HepG2 (cell line): ENCODE results near the gene PURB. TPM values are rescaled to one million over a fixed set of nuclear protein-coding genes. Genes with fewer than 3 reads are reported as not detected.

Source experiments
- ADNP ChIP-seq: sonication (generic); formaldehyde crosslinking; IDR thresholded peaks from 2 replicates; pipeline ENCODE4 v1.4.0; 2020; ENCODE audit warnings: missing genetic modification reagents
- ATF7 ChIP-seq, 2 experiments: fragments of 450-650 bp in 1 of 2; sonication (generic) in 1 of 2; formaldehyde crosslinking in 1 of 2; IDR thresholded peaks; 2 replicates each; pipeline versions ENCODE4 v1.4.0 to v1.6.1; 2016 to 2020; ENCODE audit warnings: antibody characterized with exemption in 1 of 2, mild to moderate bottlenecking in 1 of 2, missing genetic modification reagents in 1 of 2
- ATF7-NPFF ChIP-seq: sonication (generic); formaldehyde crosslinking; IDR thresholded peaks from 2 replicates; pipeline ENCODE4 v1.8.1; 2023; ENCODE audit warnings: mild to moderate bottlenecking, low read depth, missing genetic modification reagents, moderate library complexity
- EHMT2 ChIP-seq: fragments of 200-600 bp; sonication (generic); IDR thresholded peaks from 2 replicates; pipeline ENCODE4 v1.7.0; 2017; ENCODE audit warnings: antibody characterized with exemption, low read depth, low read length, borderline replicate concordance
- HHEX ChIP-seq: IDR thresholded peaks from 2 replicates; pipeline ENCODE4 v1.6.1; 2016; ENCODE audit warnings: control low read depth
- HMG20B ChIP-seq: conservative IDR thresholded peaks from 2 replicates; pipeline ENCODE4 v1.6.1; 2016; ENCODE audit warnings: missing genetic modification reagents, missing compliant biosample characterization
- HMGXB4 ChIP-seq, 2 experiments: sonication (generic) in 1 of 2; formaldehyde crosslinking in 1 of 2; IDR thresholded peaks; 2 replicates each; pipeline versions ENCODE4 v1.4.0 to v1.6.1; 2018 to 2020; ENCODE audit warnings: missing genetic modification reagents in 2 of 2, borderline replicate concordance in 1 of 2, low read depth in 1 of 2, mild to moderate bottlenecking in 1 of 2, missing biosample characterization in 1 of 2
- IRF2 ChIP-seq: IDR thresholded peaks from 2 replicates; pipeline ENCODE4 v1.6.1; 2018; ENCODE audit warnings: missing genetic modification reagents, missing compliant biosample characterization
- PHB2 ChIP-seq: fragments of 450-650 bp; IDR thresholded peaks from 2 replicates; pipeline ENCODE4 v1.6.1; 2018; ENCODE audit not compliant: partially characterized antibody
- STAG1 ChIP-seq: sonication (generic); formaldehyde crosslinking; IDR thresholded peaks from 2 replicates; pipeline ENCODE4 v1.4.0; 2020; ENCODE audit warnings: missing genetic modification reagents
- TAF15 ChIP-seq: fragments of 200-400 bp; formaldehyde crosslinking; IDR thresholded peaks from one replicate; pipeline ENCODE4 v1.6.1; 2018; ENCODE audit warnings: mild to moderate bottlenecking, low read depth, low read length; ENCODE audit not compliant: poor library complexity, severe bottlenecking
- TBX3 ChIP-seq: fragments of 450-650 bp; IDR thresholded peaks from 2 replicates; pipeline ENCODE4 v1.6.1; 2017; ENCODE audit warnings: antibody characterized with exemption, mild to moderate bottlenecking, inconsistent platforms, borderline replicate concordance
- ZBTB7A ChIP-seq: sonication (generic); formaldehyde crosslinking; IDR thresholded peaks from 2 replicates; pipeline ENCODE4 v1.8.0; 2022; ENCODE audit warnings: mild to moderate bottlenecking, missing genetic modification reagents
- ZNF235 ChIP-seq: sonication (generic); formaldehyde crosslinking; IDR thresholded peaks from 2 replicates; pipeline ENCODE4 v1.8.1; 2023; ENCODE audit warnings: mild to moderate bottlenecking, missing genetic modification reagents, borderline replicate concordance
- ZNF530 ChIP-seq: sonication (generic); formaldehyde crosslinking; IDR thresholded peaks from 2 replicates; pipeline ENCODE4 v1.5.0; 2020; ENCODE audit warnings: low read depth, mild to moderate bottlenecking, missing genetic modification reagents
- ZNF709 ChIP-seq: sonication (generic); formaldehyde crosslinking; IDR thresholded peaks from 2 replicates; pipeline ENCODE4 v1.5.0; 2020; ENCODE audit warnings: mild to moderate bottlenecking, missing genetic modification reagents
- ZNF720 ChIP-seq: sonication (generic); formaldehyde crosslinking; IDR thresholded peaks from 2 replicates; pipeline ENCODE4 v1.4.0; 2020; ENCODE audit warnings: missing genetic modification reagents
- ZNF83 ChIP-seq: sonication (generic); formaldehyde crosslinking; IDR thresholded peaks from 2 replicates; pipeline ENCODE4 v1.4.0; 2020; ENCODE audit warnings: missing genetic modification reagents, mild to moderate bottlenecking, borderline replicate concordance
- ZXDC ChIP-seq: sonication (generic); formaldehyde crosslinking; IDR thresholded peaks from 2 replicates; pipeline ENCODE4 v1.5.0; 2020; ENCODE audit warnings: mild to moderate bottlenecking, missing genetic modification reagents
- polyA plus RNA-seq, 8 experiments: library from polyadenylated mRNA; depleted of rRNA in 3 of 8; stranded (reverse) in 7 of 8; unstranded in 1 of 8; fragments of >200 nt; fragmentation: Illumina TruSeq in 4 of 8; extraction: Trizol in 4 of 8; gene quantifications; 2 replicates each; pipeline versions ENCODE4 v1.2.1 to v1.2.3, GENCODE V29; 2011 to 2016; ENCODE audit warnings: low read depth in 4 of 8, missing spikeins in 1 of 8, mixed read lengths in 1 of 8; ENCODE audit not compliant: insufficient read depth in 1 of 8
- total RNA-seq, 5 experiments: library from RNA; depleted of rRNA; stranded (reverse); fragments of >200 nt; fragmentation: Illumina TruSeq; extraction: Trizol; gene quantifications; 2 replicates each; pipeline ENCODE4 v1.2.3, GENCODE V29; 2016; ENCODE audit warnings: low read depth in 1 of 5
- TF ChIP-seq, protein P1 (sequence below): sonication (generic); formaldehyde crosslinking; IDR thresholded peaks from 2 replicates; pipeline ENCODE4 v1.5.0; 2020; ENCODE audit warnings: missing genetic modification reagents
- TF ChIP-seq, protein P2 (sequence below): sonication (generic); formaldehyde crosslinking; IDR thresholded peaks from 2 replicates; pipeline ENCODE4 v1.8.0; 2022; ENCODE audit warnings: mild to moderate bottlenecking, missing genetic modification reagents, moderate library complexity

Gene PURB
- total and polyA plus RNA-seq, 2 of the 13 experiments (the other 11 are each of a cell fraction or from before 2014, with no cell fraction given), result 2.3 to 4.3 TPM

DNA sequence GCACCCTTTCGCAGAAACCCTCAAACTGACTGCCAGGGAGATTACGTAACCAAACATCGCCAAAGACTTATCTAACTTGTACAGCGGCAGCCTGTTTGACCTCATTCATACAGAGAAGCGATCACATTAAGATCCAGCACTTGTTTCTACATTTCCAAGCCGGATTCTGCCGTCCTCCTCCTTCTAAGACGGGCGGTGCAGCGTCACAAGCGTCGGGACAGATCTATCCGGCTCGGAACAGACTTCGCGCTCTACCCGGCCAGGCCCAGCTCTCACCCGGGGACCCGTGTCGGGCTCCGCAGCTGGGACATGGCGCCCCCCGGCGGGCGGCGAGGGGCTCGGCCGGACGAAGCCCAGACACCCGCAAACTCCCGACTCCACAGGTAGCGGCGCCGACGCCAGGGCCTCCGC, 37.8 kb downstream of the PURB start (continued):
- TF ChIP-seq ZXDC (0 out of 2 replicates have a peak, but pooled peaks have one; percentile 55), ZNF530 (CRISPR knock-in tag) (no peak), ZNF83 (CRISPR knock-in tag) (no peak), EHMT2 (no peak), TBX3 (no peak), ATF7-NPFF (no peak), HMG20B (CRISPR knock-in tag) (no peak), ZNF235 (CRISPR knock-in tag) (no peak), ZNF720 (no peak), HHEX (CRISPR knock-in tag) (no peak), IRF2 (CRISPR knock-in tag) (peak; percentile 16; the same call in 1 of the 2 replicates), TAF15 (no peak), ADNP (CRISPR knock-in tag) (no peak), ZNF709 (no peak), PHB2 (no peak), HMGXB4 (CRISPR knock-in tag; IDR thresholded peaks at IDR 0.05; ENCODE audit: borderline replicate concordance in 1 of 2, low read depth in 1 of 2) (peak; percentile 85 to 93; a peak in 3 of 4 replicates), STAG1 (CRISPR knock-in tag) (peak; percentile 82), ZBTB7A (CRISPR knock-in tag) (no peak), ATF7 (IDR thresholded peaks at IDR 0.05) (peak; percentile 71), ATF7 (CRISPR knock-in tag; IDR thresholded peaks at IDR 0.05) (no peak)
- TF ChIP-seq, protein P1, sequence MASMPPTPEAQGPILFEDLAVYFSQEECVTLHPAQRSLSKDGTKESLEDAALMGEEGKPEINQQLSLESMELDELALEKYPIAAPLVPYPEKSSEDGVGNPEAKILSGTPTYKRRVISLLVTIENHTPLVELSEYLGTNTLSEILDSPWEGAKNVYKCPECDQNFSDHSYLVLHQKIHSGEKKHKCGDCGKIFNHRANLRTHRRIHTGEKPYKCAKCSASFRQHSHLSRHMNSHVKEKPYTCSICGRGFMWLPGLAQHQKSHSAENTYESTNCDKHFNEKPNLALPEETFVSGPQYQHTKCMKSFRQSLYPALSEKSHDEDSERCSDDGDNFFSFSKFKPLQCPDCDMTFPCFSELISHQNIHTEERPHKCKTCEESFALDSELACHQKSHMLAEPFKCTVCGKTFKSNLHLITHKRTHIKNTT, result no peak
- TF ChIP-seq, protein P2, sequence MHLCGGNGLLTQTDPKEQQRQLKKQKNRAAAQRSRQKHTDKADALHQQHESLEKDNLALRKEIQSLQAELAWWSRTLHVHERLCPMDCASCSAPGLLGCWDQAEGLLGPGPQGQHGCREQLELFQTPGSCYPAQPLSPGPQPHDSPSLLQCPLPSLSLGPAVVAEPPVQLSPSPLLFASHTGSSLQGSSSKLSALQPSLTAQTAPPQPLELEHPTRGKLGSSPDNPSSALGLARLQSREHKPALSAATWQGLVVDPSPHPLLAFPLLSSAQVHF (CRISPR knock-in tag), result no peak
